Forelimb muscle (tissue), 1 donor: ENCODE results near the gene CLEC4F. TPM values are rescaled to one million over a fixed set of nuclear protein-coding genes. Genes with fewer than 3 reads are reported as not detected.
"Not testable (repeated sequence)": the region's sequence is repeated elsewhere in the genome, so short reads cannot be mapped to it uniquely, and the experiment has no call there.

Experiments used
- DNase-seq: peaks from one replicate; pipeline ENCODE4 v3.0.0-alpha.2; 2013; ENCODE audit warnings: low read depth
- polyA plus RNA-seq: library from polyadenylated mRNA; unstranded; fragments of 120-200 nt; gene quantifications from one replicate; pipeline ENCODE4 v1.2.1, GENCODE V29; 2013; ENCODE audit not compliant: insufficient read length

CLEC4F gene
- polyA plus RNA-seq, 1 donor: 0.24 TPM

DNA sequence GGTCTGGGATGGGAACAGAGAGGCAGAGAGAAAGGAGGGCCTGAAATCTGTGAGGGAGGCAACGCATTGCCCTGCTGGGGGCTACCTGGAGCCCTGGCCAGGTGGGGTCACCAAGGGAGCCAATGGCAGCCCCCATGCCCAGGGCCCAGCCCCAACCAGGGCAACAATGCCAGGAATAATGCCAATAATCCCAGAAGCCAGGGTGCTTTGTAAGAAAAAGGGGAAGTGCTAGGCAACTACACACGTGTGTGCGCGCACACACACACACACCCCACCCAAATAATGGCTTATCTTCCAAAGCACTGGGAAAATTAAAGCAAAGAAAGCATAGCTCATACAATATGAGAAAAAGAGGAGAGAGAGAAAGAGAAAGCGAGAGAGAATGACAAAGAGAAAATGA is 7.0 kb upstream of the CLEC4F start:
- DNase-seq: no peak

DNA sequence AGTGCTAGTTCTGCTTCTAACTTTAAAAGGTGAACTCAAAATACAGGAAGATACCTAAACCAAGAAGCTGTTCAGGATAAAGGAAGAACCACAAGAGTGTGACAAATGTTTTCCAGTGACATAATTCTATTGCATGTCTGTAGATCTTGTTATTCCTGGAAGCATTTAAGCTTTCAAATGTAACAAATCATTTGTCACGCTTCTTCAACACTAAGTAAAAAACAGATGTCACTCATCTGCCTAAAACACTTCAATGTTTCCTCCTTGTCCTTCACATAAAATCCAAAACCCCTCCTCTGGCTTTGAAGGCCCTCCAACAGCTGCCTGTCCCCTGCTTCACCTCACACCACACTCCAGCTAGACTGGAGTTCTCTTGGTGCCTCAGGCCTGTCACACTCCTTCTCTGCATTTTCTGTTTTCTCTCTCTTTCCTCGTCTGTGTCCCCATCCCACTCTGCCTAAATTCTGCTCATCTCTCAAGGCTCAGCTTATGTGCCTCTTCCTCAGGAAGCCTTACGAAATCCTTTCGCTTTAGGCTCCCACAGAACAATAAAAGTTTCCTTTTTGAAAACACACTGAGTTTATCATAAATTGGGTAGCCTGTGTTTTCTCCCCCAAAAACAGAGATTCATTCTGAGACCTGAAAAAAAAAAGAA is 6.4 kb upstream of the CLEC4F start:
- no peak for DNase-seq

DNA sequence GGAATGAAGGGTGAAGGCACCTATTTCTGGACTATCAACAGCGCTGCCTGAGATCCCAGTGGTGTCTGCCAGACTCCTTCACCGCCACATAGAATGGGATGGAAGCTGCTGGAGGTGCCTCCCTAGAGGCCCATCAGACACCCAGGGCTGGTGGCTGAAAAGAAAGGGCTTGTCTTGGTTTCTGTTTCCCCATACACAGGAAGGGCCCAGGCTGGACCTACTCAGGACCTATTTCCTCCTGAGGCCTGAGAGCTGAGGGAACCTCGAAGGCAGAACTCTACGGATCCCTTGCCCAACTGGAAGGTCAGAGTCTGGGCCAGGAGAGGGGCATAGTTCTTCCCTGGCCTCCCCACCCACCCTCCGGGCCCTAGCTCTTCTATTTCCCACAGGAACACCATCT is 2.9 kb upstream of the CLEC4F start:
- no peak for DNase-seq

DNA sequence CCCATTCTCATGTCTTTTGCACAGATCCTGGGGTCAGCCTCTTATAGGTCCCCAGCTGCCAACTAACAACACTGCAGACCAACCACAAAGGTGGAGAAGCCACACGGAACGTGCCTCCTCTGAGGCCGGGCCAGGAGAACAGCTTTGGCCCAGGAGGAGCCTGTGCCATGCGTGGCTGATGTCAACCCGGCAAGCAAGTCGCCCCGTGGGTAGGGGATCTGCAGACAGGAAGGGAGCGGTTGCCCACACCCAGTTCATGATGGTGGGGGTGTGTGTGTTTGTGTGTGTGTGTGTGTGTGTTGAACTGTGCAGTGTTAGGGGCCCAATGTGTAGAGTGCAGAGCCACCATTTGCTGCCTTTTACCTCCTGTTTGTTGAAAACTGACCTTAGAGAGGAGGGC is 2.4 kb upstream of the CLEC4F start:
- no peak for DNase-seq

DNA sequence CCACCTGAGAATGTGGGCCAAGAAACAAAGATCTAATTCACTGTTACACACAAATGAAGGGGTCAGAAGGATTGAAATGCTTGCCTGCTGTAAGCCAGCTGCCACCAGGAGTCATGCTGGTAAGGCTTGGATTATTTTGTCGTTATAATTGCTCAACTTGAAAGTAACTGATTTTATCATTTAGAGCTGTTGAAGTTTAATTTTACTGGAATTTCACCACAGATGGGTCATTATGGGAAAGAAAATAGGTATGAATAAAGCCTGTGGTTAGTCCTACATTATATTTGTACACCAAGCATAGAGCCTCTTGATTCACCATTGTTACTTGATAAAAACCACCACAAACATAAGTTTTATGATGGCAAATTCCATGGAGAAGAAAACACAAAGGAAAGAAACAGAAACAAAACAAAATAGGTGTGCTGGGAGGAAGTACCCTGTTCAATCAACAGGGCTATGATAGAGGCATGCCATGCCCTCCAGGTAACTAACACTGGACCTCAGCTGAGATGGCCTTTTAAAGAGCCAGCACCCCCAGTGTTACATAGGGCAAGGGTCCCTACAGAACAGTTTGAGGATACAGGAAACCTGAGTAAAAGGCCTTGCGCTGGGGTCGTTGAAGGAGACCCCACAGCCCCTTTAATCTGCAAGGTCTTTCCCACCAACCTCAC is 3.0 kb downstream of the CLEC4F start:
- DNase-seq: no peak

DNA sequence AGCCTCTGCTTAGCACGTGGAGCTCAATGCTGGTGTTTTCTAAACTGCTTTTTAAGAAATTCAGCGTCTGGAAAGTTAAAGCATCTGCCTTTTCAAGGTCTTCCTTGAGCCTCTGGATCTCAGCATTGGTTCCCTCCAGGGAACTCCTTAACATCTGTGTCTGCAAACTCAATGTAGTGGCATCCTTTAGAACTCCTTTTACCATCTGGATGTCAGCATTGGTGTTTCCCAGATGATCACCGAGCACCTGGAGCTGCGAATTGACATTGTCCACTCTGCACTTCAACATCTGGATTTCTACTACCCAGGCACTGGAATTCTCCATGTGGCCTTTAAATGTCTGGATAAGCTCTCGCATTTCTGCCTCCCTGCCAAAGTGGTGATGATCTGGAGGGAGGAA is 3.7 kb downstream of the CLEC4F start:
- no peak for DNase-seq

DNA sequence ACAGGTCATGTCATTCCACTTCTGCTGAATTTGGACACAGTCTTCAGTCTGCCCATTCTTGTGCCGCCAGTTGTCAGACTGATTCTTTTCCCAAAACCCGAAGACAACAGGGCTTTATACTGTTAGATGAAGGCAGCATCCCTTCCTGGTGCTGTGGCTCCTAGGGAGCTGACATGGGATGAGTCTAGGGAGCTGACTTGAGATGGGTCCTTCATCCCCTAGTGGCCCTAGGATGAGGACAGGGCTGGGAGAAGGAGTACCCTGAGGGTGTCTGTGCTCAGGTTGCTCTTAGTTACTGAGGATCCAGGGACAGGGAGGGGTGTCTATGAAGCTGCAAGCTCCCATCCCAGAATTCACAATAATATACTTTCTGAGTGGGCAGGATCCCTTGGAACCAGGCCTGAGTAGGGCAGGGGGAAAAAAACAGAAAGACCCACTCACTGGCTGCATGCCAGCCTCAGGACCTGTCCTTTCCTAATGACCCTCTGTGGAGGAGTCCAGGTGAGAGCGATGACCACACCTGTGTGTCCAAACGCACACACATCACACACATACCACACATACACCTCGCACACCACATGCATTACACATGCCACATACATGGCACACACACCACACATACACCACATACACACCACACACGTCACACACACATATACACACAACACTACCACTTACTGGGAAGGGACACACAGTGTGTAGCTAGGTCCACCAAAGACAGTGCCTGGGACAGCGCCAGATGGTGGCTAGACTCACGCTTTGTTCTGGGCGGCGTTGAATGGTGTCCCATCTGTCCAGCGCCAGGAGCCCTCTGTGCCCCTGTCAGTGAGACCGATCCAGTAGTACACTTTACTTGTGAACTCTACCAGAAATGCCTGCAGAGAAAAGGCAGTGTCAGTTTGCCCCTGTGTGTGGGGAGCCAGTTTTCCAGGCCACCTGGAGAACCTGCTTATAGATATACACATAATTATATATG is 11.1 kb downstream of the CLEC4F start:
- DNase-seq: no peak

DNA sequence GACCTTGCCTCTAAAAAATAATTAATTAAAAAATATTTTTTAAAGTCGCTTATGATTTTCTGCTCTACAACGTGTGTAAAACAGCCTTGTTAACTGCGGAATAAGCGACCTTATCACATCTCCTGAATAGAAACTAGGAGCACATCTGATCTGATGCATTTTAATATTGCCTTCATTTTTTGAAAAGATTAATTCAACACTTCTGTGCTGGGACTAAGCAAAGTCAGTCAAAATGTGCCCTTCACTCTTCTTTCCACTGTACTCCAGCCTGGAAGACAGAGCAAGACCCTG is 12.6 kb downstream of the CLEC4F start:
- no peak for DNase-seq

DNA sequence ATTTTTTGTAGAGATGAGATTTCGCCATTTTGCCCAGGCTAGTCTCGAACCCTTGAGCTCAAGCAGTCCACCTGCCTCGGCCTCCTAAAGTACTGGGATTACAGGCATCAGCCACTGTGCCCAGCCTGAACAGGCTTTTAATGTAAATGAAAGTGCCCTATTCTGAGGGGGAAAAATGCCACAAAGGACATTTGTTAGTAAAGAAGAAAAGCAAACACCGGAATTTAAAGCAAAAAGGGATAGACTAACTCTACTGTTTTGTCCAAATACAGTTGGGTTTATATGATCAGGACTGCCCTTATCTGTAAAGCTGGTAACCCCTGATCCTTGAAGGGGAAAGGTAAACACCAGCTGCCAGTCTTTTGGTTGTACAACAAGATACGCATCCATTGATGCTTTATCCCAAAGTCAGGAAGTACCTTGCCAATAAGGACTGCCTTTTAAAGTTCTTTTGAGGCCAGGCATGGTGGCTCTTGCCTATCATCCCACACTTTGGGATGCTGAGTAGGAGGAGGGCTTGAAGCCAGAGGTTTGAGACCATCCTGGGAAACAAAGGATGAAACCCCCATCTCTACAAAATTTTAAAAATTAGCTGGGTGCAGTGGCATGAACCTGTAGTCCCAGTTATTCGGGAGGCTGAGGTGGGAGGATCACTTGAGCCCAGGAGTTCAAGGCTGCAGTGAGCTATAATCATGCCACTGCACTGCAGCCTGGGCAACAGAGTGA is 13.1 kb downstream of the CLEC4F start:
- DNase-seq: no peak

DNA sequence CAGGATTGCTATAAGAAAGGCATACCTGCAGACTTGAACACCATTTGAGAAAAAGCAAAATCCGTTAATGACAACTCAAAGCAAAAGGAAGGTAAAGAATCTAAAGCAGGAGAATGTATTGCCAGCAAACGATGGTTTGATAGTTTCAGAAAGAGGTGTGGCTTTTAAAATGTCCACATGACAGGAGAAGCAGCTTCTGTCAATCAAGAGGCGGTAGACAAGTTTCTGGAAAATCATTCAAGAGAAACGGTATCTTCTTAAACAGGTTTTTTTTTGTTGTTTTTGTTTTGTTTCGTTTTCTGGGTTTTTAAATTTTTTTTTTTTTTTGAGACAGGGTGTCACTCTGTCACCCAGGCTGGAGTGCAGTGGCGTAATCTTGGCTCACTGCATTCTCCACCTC is 13.8 kb downstream of the CLEC4F start:
- DNase-seq: no peak

DNA sequence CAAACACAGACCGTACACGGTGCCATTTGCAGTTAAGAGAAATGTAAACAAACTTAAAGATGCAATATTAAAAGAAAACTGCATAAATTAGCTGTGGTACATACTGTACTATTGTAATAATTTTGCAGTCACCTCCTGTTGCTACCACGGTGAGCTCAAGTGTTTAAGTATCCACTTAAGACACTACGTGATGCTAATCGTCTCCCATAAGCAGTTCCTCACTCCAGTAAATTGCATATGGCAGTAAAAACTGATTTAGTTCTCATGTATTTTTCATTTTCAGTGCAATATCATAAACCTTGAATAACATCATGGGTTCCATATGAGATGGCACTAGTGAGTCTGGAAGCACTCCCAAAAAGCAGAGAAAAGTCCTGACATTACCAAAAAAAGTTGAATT is 14.4 kb downstream of the CLEC4F start:
- DNase-seq: no peak

DNA sequence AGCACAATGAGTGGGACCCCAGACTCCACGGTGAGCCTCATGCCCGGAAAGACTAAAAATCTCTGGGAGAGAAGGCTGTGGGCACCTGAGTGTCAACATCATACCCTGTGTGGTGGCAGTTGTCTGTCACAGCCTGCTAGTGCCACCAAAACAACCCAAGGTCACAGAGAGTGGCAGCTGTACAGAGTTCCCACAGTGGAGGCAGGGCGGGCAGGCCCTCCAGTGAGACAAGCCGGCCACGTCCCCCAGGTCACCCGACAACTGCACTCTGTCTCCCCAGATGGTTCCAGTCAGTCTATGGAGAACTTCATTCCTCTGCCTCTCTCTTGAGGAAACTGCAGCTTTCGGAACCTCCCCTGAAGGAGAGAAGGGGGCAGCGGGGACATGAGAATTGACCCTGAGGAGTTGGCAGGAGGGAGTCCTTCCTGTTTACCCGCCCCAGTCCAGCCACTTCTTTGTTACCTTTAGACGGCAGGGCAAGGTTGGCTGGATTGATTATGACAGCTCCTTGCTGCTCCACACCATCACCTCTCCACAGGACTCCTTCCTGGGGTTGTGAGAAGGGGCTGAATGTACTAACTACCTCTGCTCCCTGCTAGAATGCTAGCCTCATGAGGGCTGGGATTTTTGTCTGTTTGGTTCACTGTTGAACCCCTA is 18.7 kb downstream of the CLEC4F start:
- no peak for DNase-seq

DNA sequence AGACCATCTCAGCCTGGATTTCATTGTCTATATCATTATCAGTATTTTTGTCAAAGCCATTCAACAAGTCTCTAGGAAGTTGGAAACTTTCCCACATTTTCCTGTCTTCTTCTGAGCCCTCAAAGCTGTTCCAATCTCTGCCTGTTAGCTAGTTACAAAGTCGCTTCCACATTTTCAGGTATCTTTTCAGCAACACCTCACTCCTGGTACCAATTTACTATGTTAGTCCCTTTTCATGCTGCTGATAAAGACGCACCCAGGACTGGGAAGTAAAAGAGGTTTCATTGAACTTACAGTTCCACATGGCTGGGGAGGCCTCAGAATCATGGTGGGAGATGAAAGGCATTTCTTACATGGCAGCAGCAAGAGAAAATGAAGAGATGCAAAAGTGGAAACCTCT is 20.7 kb downstream of the CLEC4F start:
- DNase-seq: no peak

DNA sequence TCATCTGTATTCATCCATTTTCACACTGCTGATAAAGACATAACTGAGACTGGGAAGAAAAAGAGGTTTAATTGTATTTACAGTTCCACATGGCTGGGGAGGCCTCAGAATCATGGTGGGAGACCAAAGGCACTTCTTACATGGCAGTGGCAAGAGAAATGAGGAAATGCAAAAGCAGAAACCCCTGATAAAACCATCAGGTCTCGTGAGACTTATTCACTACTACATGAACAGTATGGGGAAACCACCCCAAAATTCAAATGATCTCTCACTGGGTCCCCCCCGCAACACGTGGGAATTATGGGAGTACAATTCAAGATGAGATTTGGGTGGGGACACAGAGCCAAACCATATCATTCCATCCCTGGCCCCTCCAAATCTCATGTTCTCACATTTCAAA is 22.4 kb downstream of the CLEC4F start:
- DNase-seq: not testable (repeated sequence)

DNA sequence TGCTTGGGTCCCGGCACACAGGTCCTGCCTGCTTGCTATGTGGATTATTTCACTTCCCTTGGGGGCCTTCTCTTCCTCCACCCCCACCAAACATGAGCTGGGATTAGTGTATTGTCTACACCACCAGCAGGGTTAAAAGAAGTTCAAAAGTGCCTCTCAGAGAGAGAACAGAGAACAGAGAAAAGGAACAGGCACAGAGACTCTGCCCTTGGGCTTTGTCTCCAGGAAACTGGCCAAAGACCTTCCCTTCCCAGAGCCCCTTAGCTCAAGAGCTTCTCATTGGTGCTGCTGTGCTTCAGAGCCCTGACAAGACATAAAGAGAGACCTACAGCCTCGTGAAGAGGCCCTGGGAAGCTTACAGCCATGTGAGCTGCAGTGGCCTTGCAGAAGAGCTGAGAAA is 22.9 kb downstream of the CLEC4F start:
- DNase-seq: no peak

DNA sequence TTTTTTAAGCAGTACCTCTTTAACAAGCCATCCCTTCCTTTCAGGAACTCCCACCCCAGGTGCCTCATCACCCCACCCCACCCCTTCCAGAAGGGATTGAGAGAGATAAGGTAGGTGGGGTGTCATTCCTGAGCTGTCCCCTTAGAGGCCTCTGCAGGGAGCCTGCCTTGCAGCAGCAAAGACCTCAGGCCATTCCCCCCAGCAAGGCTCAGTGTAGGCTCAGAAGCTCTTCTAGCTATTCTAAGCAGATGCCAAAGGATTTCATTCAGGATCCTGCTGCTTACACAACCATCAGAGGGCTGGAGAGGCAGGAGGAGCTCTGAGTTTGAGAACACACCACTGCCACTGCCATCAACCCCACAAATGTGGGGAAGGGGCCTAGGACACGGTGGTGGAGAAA is 24.1 kb downstream of the CLEC4F start:
- no peak for DNase-seq

DNA sequence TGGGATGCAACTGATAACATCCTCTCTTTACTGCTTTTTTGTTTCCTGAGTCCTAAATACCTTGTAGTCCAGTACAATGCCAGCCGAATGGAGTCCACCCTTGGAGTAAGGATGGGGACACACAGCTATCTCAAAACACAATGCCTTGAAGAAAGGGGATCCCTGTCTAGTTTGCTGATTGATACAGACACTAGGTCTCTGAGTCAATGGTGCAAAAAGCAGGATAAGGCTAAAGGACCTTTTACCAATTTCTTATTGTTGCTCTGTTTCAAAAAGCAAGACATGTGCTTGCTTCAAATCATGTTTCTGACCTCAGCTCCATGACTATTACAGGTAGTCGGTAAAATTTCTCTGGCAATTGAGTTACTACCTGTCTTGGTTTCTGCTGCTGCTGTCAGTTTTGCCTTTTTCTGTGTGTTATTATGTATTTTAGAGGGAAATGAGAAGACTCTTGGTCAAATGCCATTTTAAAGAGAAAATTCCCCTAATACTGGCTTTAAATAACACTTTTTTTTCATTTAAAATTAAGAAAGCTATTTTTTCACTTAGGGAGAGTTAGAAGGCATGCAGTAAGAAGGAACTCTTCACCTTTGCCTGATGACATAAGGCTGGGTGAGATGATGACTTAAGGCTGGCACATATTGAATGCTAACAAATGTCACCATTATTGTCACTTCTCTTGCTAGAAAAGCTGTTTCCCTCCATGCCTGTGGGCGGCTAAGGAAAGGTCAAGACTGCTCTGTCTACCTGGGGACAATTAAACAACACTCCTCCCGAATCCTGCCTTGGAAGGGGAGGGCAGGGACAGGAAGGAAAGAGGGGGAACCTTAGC is 25.0 kb downstream of the CLEC4F start:
- DNase-seq: no peak

DNA sequence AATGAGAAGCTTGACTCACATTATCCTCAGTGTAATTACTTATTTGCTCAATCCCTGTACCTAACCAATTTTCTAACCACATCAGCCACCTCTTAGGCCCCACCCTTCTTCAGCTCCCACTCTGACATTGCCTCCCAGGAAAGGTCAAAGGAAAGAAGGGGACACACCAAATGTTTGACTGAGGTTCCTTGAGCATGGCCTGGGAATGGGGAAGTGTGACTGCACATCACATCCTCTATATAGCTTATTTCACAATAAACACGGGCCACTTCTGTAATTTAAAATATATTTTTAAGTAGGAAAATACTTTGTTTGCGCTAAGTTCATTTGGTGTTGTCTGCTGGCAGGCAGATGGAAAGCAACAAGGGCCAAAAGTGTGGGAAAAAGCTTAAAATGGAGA is 26.9 kb downstream of the CLEC4F start:
- no peak for DNase-seq

DNA sequence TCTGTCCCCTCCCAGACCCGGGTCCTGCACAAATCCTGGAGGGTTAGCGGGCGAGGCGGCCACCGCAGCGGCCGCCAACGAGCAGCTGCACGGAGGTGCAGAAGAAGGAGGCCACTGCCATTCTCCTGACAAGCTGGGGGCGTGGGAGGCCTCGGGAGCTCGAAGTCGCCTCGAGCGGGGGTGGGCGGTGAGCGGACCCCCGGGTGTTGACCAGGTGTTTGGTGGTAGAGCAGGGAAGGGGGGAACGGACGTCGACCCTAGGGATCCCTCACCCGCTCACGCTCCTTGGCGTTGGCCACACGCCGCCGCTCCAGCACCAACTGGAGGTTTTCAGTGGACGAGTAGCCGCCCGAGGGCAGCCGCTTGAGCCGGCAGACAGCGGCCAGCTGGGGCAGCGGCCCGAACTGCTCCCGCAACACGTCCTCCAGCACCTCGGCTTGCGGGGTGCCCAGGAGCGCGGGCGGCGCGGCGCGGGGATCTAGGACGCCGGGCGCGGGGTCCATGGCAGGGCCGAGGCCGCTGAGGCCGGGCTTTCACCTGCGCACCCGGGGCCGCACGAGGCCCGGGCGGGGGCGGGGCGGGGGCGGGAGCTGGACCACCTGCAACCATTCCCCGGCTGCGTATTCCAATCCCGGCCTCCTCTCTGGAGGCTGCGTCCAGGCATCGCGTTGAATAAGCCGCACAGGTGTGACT is 30.1 kb downstream of the CLEC4F start, which contains the start of gene FIGLA:
FIGLA (minus strand) TSS at position 508 of the 693 bp plus-strand sequence; CDS start at position 503, 5 bp downstream.
- DNase-seq: no peak
